Suprapubic skin (tissue), 3 donors: ENCODE data around the gene MYO16.

ENCODE experiments used
- CTCF ChIP-seq, 2 donors: fragments of 200-600 bp in 1 of 2; fragments of 450-650 bp in 1 of 2; sonication (generic) in 1 of 2; IDR thresholded peaks; one replicate each; pipeline ENCODE4 v1.5.1; 2016 to 2019; ENCODE audit warnings: antibody characterized with exemption in 2 of 2, mild to moderate bottlenecking in 1 of 2, moderate library complexity in 1 of 2
- EP300 ChIP-seq: sonication (generic); formaldehyde crosslinking; IDR thresholded peaks from one replicate; pipeline ENCODE4 v1.6.1; 2017; ENCODE audit warnings: antibody characterized with exemption
- POLR2A ChIP-seq, 2 donors: fragments of 450-650 bp; IDR thresholded peaks; one replicate each; pipeline ENCODE4 v1.6.1; 2017; ENCODE audit warnings: antibody characterized with exemption in 2 of 2, mild to moderate bottlenecking in 2 of 2, moderate library complexity in 2 of 2

DNA sequence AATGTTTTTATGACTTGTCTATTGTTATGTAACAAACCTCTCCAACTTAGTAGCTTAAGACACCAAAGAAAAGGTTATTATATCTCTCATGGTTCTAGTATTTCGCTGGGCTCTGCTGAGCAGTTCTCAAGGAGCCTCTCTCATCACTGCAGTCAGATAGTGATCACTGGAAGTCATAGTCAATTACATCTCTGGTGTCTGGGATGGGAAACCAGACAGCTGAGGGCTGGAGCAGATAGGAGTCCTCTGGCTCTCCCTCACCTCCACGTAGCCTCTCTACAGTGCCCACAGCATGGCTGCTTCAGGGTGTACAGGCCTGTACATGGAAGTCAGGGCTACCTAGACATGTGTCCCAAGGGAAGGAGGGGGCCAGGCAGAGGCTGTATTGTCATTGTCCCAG lies 507.5 kb downstream of the MYO16 start:
- TF ChIP-seq POLR2A (IDR thresholded peaks at IDR 0.05) (no peak), CTCF (IDR thresholded peaks at IDR 0.05) (no peak), EP300 (no peak)
